ENCODE results near the gene CATSPERZ. TPM values are rescaled to one million over a fixed set of nuclear protein-coding genes. Genes with fewer than 3 reads are reported as not detected.

The CATSPERZ gene, protein sequence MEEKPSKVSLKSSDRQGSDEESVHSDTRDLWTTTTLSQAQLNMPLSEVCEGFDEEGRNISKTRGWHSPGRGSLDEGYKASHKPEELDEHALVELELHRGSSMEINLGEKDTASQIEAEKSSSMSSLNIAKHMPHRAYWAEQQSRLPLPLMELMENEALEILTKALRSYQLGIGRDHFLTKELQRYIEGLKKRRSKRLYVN
- not detected for total RNA-seq

DNA sequence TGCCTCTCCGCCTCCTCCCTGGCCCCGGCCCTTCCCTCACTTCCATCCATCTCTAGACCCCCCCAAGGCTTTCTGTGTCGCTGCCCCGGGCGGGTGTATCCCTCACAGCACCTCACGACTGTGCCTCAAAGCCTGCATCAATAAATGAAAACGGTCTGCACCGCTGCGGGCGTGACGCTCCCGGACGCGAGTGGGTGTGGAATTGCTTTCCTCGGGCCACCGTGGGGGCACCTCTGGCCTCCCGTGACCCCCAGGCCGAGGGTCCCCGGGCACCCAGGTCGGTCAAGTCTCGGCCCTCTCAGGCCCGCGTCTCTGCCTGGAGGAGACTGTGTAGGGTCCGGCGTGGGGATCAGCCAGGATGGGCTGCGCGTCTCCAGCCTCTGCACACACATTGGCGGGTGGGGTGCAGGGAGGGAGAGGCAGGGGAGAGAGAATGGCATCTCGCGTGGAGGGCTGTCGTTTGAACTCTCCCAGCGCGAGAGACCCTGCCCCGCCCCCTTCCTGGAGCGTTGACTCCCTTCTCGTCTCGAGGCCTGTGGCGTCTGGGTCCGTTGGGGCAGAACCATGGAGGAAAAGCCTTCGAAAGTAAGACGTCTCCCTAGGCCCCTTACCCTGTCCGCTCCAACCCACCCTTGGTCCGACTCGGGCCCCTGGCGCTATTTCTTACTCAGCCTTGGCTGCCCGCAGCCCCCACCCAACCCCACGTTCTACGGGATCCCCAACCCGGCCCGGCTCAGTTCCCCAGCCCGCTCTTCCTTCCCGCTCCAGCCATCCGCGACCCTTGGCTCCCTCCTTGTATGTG lies at the start of gene CATSPERZ:
TSS of gene CATSPERZ (plus strand) at position 512 of the 802 bp plus-strand sequence. CDS start at position 565, 53 bp downstream.
- Mint-ChIP-seq H3K9me3 (no peaks in the 10 kb centered on the region), H3K36me3 (ENCODE audit: insufficient read depth) (no peaks in the 10 kb centered on the region), H3K27me3 (ENCODE audit: low read depth) (peaks cover 59% of the 10 kb centered on the region), H3K4me1 (ENCODE audit: low read depth) (peaks cover 28% of the 10 kb centered on the region), H3K4me3 (peak within 1 kb of the TSS; percentile 66)
- no peak for ATAC-seq
- DNase-seq, result no peak

DNA sequence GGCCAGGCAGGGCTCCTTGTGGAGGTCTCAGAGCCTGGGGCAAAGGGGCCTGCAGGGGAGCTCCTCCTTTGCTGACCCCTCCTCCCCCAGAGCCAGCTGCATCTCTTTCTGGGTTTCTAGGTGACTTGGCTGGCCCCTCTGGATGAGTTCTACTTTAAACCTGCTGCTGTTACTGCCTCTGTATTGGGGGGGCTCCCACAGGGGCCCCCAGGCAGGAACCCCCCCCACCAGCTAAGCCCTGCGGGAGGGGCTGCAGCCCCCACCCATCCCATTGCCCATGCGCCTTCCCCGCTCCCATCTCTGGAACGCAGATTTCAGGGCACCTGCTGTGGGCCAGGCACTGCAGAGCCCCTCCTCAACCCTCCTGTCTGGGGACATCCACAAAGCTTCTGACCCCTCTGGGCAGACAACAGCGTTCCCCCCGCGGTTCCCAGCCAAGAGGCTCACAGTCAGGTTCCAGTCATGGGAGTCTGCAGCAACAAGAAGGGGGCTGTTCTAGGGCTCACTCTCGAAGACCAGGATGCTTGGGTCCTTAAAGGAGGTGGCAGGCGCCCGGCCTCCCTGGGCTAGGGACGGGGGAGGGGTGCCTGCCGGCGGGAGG lies 49.6 kb upstream of the CATSPERZ start:
- DNase-seq, result no peak
- Mint-ChIP-seq H3K9me3 (no peaks in the 10 kb centered on the region), H3K36me3 (ENCODE audit: insufficient read depth) (peaks cover 2% of the 10 kb centered on the region), H3K4me1 (ENCODE audit: low read depth) (peaks cover 15% of the 10 kb centered on the region), H3K27me3 (ENCODE audit: low read depth) (no peaks in the 10 kb centered on the region), H3K4me3 (peak overlapping the region; percentile 21)
- ATAC-seq, result no peak

DNA sequence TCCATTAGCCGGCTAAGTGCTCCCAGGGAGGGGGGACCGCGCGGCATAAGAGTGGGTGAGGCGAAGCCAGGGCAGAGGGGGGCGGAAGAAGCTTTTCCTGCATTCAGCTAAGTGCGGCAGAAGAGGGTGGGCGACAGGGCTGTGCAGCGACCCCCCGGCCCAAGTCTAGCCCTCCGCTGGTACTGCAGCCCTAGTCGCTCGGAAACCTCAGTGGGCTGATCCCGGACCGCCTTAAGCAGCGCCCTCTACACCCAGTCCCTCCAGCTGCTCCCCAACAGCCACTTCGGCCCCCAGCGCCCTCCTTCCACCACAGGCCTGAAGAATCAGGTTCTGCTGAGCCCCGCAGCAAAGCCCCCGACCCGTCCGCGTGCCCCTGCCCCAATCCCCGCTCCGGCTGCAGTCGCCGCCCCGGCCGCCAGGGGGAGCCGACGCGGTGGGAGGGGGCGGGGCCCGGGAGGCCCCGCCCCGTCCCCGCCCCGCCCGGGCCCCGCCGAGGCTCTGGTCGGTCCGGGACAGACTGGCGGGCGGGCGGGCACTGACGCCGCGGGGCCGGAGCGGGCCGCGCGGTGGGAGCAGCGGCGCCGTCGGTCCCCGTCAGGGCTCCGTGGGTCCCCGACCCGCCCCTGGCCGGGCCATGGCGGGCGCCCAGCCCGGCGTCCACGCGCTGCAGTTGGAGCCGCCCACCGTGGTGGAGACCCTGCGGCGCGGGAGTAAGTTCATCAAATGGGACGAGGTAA lies 49.0 kb upstream of the CATSPERZ start, which contains the start of gene PLCB3:
TSS of gene PLCB3 (plus strand) at position 515 of the 737 bp plus-strand sequence. CDS start at position 635, 120 bp downstream.
- peaks cover 2% of the 10 kb centered on the region for H3K36me3 Mint-ChIP-seq (ENCODE audit: insufficient read depth)
- peak; percentile 61 to 62 for ATAC-seq
- no peaks in the 10 kb centered on the region for H3K27me3 Mint-ChIP-seq (ENCODE audit: low read depth)
- peaks cover 15% of the 10 kb centered on the region for H3K4me1 Mint-ChIP-seq (ENCODE audit: low read depth)
- H3K4me3 Mint-ChIP-seq, result peak within 1 kb of the TSS; percentile 83
- H3K9me3 Mint-ChIP-seq, result no peaks in the 10 kb centered on the region
- peak; percentile 58 for DNase-seq

DNA sequence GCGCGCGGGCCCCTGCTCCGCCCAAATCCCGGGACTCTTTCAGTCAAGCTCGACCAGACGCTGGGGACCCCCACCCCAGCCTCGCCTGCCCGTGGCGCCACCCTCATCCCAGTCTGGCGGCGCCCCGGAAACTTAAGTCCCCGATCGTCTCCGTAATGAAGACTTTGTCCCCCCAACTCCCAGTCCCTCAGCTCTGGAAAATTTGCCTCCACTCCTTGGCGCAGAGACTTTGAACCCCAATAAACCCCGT lies 48.5 kb upstream of the CATSPERZ start:
- Mint-ChIP-seq H3K4me3 (peak overlapping the region; percentile 83), H3K27me3 (ENCODE audit: low read depth) (no peaks in the 10 kb centered on the region), H3K36me3 (ENCODE audit: insufficient read depth) (peaks cover 2% of the 10 kb centered on the region), H3K9me3 (no peaks in the 10 kb centered on the region), H3K4me1 (ENCODE audit: low read depth) (peaks cover 15% of the 10 kb centered on the region)
- ATAC-seq, result no peak
- DNase-seq, result no peak

DNA sequence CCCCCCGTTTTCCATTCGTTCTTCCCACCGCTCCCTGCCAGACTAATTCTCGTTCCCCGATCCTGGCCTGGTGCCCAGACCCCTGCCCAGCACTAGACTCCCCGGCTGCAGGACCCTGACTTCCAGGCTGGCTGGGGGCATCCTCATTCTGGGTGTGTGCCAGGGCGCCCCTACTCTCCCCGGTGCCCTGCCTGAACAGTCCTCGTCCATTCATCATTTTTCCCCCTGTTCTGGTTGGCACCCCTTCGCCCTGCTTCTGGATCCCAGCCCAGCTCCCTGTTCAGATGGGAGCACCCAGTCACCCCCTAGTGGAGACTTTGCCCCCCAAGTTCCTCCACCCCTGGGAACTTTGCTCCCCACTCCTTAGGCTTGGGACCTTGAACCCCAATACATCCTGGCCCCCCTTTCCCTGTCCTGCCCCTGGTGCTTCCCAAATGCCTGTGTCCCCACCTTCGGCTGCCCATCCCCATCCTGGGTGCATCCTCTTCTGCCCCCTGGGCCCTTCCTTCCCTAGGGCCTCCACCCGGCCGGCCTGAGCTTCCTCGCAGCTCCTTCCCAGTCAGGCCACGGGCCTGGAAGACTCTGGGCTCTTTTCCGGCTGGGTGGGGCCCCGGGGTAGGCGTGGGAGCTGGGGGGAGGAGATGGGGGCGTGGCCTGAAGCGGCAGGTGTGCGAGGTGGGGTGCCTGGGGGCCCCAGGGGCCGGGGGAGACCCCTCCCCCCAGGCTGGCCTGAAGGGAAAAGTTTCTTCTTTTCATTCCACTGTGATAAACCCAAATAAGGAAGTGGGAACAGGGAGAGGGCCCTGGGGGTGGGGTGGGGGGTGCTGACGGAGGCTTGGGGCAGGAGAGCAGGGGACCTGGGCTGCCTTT lies 47.9 kb upstream of the CATSPERZ start:
- peaks cover 15% of the 10 kb centered on the region for H3K4me1 Mint-ChIP-seq (ENCODE audit: low read depth)
- DNase-seq (no peak), ATAC-seq (no peak)
- no peaks in the 10 kb centered on the region for H3K27me3 Mint-ChIP-seq (ENCODE audit: low read depth)
- peaks cover 2% of the 10 kb centered on the region for H3K36me3 Mint-ChIP-seq (ENCODE audit: insufficient read depth)
- H3K4me3 Mint-ChIP-seq, result peak overlapping the region; percentile 83
- no peaks in the 10 kb centered on the region for H3K9me3 Mint-ChIP-seq

DNA sequence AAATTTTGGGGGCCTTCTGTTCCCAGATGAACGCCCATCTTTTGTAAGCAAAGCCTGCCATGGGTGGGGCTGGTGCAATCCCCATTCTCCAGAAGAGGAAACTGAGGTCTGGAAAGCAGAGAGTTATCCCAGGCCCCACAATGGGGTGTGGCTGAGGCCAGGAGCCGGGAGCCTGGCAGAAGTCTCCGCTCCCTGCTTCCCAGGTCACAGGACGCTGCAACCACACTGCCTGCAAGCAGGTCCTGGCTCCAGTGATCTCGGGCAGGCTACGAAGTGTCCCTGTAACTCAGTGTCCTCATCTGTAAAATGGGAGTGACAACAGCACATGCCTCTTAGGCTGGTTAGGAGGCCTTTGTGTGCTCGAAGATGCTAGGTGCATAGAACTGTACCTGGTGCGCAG lies 47.1 kb upstream of the CATSPERZ start:
- Mint-ChIP-seq H3K36me3 (ENCODE audit: insufficient read depth) (peaks cover 2% of the 10 kb centered on the region), H3K27me3 (ENCODE audit: low read depth) (no peaks in the 10 kb centered on the region), H3K9me3 (no peaks in the 10 kb centered on the region), H3K4me1 (ENCODE audit: low read depth) (peaks cover 13% of the 10 kb centered on the region), H3K4me3 (no peak overlapping the region)
- ATAC-seq (no peak), DNase-seq (no peak)

DNA sequence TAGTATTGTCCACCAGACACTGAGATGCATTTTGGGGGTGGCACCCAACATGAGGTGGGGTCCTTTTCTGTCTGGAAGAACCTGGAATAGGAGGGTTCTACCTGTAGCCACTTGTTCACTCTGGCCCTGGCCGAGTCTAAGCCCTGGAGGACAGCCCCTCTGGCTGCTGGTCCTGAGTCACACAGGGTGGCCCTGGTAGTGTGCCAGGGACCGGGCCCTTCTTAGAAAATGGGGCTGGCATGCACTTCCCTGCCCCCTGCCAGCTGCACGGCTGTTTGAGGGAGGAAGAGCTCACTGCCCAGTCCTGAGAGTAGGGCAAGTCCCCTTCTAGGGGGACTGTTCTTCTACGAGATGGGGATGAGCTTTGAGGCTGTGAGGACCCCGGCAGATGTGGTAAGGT lies 46.7 kb upstream of the CATSPERZ start:
- H3K27me3 Mint-ChIP-seq (ENCODE audit: low read depth), result no peaks in the 10 kb centered on the region
- no peaks in the 10 kb centered on the region for H3K9me3 Mint-ChIP-seq
- ATAC-seq, result no peak
- no peak overlapping the region for H3K4me3 Mint-ChIP-seq
- no peak for DNase-seq
- H3K36me3 Mint-ChIP-seq (ENCODE audit: insufficient read depth), result peaks cover 2% of the 10 kb centered on the region
- H3K4me1 Mint-ChIP-seq (ENCODE audit: low read depth), result peaks cover 13% of the 10 kb centered on the region

DNA sequence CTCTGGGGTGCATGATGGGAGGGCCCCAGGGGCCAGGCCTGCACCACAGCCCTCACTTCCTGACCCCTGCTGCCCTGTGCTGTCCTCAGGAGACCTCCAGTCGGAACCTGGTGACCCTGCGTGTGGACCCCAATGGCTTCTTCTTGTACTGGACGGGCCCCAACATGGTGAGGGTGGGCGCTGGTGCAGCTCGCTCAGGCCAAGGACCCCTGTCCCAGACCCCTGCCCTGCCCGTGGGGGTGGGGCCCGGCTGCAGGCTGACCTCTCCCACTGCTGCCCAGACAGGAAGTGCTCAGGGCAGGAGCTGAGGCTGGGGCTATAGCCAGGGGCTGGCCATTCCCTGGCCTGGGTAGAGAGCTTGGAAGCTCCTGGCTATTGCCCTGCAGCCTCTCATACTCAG lies 45.8 kb upstream of the CATSPERZ start:
- Mint-ChIP-seq H3K4me3 (no peak overlapping the region), H3K9me3 (no peaks in the 10 kb centered on the region), H3K4me1 (ENCODE audit: low read depth) (peaks cover 13% of the 10 kb centered on the region), H3K36me3 (ENCODE audit: insufficient read depth) (peaks cover 3% of the 10 kb centered on the region), H3K27me3 (ENCODE audit: low read depth) (no peaks in the 10 kb centered on the region)
- ATAC-seq (no peak), DNase-seq (no peak)

DNA sequence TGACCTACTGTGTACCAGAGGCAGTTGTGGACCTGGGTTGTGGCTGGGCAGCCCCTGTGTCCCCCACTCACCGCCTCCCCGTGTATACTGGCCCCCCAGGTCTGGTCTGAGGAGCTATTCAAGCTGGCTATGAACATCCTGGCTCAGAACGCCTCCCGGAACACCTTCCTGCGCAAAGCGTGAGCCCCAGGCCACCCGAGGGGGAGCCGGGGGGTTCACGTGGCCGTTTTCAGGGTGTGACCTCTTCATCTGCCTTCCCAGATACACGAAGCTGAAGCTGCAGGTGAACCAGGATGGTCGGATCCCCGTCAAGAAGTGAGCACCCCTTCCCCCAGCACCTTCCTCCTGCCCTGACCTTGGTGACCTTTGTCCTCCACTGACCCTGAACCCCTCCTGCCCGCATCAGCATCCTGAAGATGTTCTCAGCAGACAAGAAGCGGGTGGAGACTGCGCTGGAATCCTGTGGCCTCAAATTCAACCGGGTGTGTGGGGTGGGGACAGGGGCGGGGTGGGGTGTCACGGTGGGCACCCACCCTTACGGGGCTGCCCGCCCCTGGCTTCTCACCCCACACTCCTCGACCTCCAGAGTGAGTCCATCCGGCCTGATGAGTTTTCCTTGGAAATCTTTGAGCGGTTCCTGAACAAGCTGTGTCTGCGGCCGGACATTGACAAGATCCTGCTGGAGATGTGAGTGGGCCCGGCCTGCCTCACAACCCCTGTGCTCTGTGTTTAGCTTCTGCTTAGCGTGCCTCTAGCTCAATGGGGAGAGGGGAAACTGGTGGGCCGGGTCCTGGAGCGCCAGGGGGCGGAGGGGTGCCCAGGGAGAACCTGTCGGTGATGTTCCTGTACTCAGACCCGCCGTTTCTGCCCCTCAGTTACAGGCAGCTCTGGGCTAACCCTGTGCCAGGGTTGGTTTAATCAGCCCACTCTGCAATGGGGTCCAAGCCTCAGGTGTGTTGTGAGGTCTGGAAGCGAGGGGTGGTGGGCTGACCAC lies 44.7 kb upstream of the CATSPERZ start:
- no peak for ATAC-seq

DNA sequence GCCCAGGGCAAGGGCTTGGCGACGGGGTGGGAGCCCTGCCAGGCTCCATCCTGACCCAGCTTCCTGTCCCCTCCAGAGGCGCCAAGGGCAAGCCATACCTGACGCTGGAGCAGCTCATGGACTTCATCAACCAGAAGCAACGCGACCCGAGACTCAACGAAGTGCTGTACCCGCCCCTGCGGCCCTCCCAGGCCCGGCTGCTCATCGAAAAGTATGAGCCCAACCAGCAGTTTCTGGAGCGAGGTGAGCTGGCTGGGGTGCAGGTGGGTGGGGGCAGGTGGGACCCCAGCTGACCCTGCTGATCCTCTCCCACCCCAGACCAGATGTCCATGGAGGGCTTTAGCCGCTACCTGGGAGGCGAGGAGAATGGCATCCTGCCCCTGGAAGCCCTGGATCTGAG lies 43.9 kb upstream of the CATSPERZ start:
- H3K27me3 Mint-ChIP-seq (ENCODE audit: low read depth), result no peaks in the 10 kb centered on the region
- H3K4me1 Mint-ChIP-seq (ENCODE audit: low read depth), result peaks cover 14% of the 10 kb centered on the region
- ATAC-seq (no peak), DNase-seq (no peak)
- H3K4me3 Mint-ChIP-seq, result no peak overlapping the region
- H3K36me3 Mint-ChIP-seq (ENCODE audit: insufficient read depth), result peaks cover 5% of the 10 kb centered on the region
- no peaks in the 10 kb centered on the region for H3K9me3 Mint-ChIP-seq

More for the DNA sequence above, 44.7 kb upstream of the CATSPERZ start:
- no peak overlapping the region for H3K4me3 Mint-ChIP-seq
- peaks cover 17% of the 10 kb centered on the region for H3K4me1 Mint-ChIP-seq (ENCODE audit: low read depth)
- no peaks in the 10 kb centered on the region for H3K9me3 Mint-ChIP-seq
- no peak for DNase-seq
- no peaks in the 10 kb centered on the region for H3K27me3 Mint-ChIP-seq (ENCODE audit: low read depth)
- peaks cover 5% of the 10 kb centered on the region for H3K36me3 Mint-ChIP-seq (ENCODE audit: insufficient read depth)

DNA sequence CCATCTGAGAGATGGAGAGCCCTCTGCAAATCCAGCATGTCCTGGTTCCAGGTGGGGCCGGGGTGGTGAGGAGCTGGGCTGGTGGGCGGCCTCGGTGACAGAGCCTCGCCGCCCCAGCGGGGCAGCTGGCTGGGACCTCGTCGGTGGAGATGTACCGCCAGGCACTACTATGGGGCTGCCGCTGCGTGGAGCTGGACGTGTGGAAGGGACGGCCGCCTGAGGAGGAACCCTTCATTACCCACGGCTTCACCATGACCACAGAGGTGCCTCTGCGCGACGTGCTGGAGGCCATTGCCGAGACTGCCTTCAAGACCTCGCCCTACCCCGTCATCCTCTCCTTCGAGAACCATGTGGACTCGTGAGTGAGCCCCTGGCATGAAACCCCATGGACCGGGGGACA lies 41.8 kb upstream of the CATSPERZ start:
- peaks cover 7% of the 10 kb centered on the region for H3K36me3 Mint-ChIP-seq (ENCODE audit: insufficient read depth)

DNA sequence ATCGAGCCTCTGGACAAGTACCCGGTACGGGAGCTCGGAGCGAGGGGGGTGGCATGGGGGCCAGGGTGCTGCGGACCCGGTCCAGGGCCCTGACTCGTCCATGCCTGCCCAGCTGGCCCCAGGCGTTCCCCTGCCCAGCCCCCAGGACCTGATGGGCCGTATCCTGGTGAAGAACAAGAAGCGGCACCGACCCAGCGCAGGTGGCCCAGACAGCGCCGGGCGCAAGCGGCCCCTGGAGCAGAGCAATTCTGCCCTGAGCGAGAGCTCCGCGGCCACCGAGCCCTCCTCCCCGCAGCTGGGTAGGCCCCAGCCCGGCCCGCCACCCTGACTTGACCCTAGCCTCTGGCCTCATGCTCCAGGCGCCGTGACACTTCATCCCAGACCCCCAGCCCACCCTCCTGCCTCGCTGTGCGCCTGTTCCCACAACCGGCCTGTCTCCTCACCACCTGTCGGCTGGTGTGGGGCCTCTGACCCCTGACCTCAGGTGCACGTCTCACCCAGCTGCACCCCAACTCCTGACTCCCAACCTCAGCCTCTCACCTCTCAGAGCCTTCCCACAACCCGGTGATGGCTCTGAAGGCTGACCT lies 41.1 kb upstream of the CATSPERZ start:
- peaks cover 8% of the 10 kb centered on the region for H3K4me1 Mint-ChIP-seq (ENCODE audit: low read depth)
- no peak overlapping the region for H3K4me3 Mint-ChIP-seq
- no peaks in the 10 kb centered on the region for H3K27me3 Mint-ChIP-seq (ENCODE audit: low read depth)
- DNase-seq (no peak), ATAC-seq (no peak)
- peaks cover 7% of the 10 kb centered on the region for H3K36me3 Mint-ChIP-seq (ENCODE audit: insufficient read depth)
- no peaks in the 10 kb centered on the region for H3K9me3 Mint-ChIP-seq

More for the DNA sequence above, 41.8 kb upstream of the CATSPERZ start:
- no peak for DNase-seq
- Mint-ChIP-seq H3K9me3 (no peaks in the 10 kb centered on the region), H3K4me1 (ENCODE audit: low read depth) (peaks cover 8% of the 10 kb centered on the region), H3K27me3 (ENCODE audit: low read depth) (no peaks in the 10 kb centered on the region), H3K4me3 (no peak overlapping the region)
- ATAC-seq, result no peak

Data from activated T-cell treated with anti-CD3 and anti-CD28 coated beads, Interleukin-2, amount 50 U/mL, for 4 hours (primary cell).